T-helper 2 cell treated with Interferon-gamma antibody and Interleukin-4, amounts not matched to agents 5 μg/mL and 100 μg/mL, for 36 hours (primary cell): Measurements from ENCODE around the gene RPP38.

ENCODE experiments used
- DNase-seq: peaks from one replicate; pipeline ENCODE4 v3.0.0; 2021; ENCODE audit warnings: low spot score
- H3K27ac Mint-ChIP-seq: one replicate; pipeline ENCODE4 v1.8.0; 2021; ENCODE audit warnings: mild to moderate bottlenecking, mixed read lengths
- H3K27me3 Mint-ChIP-seq: one replicate; pipeline ENCODE4 v1.8.0; 2021; ENCODE audit warnings: low read depth, mixed read lengths
- H3K36me3 Mint-ChIP-seq: one replicate; pipeline ENCODE4 v1.8.0; 2021; ENCODE audit warnings: low read depth, mixed read lengths
- H3K4me1 Mint-ChIP-seq: one replicate; pipeline ENCODE4 v1.8.0; 2021; ENCODE audit warnings: low read depth, mixed read lengths
- H3K4me3 Mint-ChIP-seq: one replicate; pipeline ENCODE4 v1.8.0; 2022; ENCODE audit warnings: mild to moderate bottlenecking, moderate library complexity, mixed read lengths
- H3K9me3 Mint-ChIP-seq: one replicate; pipeline ENCODE4 v1.8.0; 2021; ENCODE audit warnings: mixed read lengths

The RPP38 gene

GRCh38 chr10:15150563-15150962, 53.4 kb downstream of the RPP38 start:
- no peak overlapping the region for H3K4me3 Mint-ChIP-seq
- H3K27me3 Mint-ChIP-seq = no peaks in the 10 kb centered on the region
- H3K9me3 Mint-ChIP-seq = peaks cover 3% of the 10 kb centered on the region
- H3K36me3 Mint-ChIP-seq = peaks cover 28% of the 10 kb centered on the region
- no peak overlapping the region for H3K27ac Mint-ChIP-seq
- no peak for DNase-seq
- peaks cover 27% of the 10 kb centered on the region for H3K4me1 Mint-ChIP-seq

GRCh38 chr10:15152556-15152955, 55.4 kb downstream of the RPP38 start:
- peaks cover 3% of the 10 kb centered on the region for H3K9me3 Mint-ChIP-seq
- no peak overlapping the region for H3K4me3 Mint-ChIP-seq
- H3K27me3 Mint-ChIP-seq = no peaks in the 10 kb centered on the region
- peaks cover 35% of the 10 kb centered on the region for H3K36me3 Mint-ChIP-seq
- peaks cover 23% of the 10 kb centered on the region for H3K4me1 Mint-ChIP-seq
- no peak overlapping the region for H3K27ac Mint-ChIP-seq
- no peak for DNase-seq
